ENCODE measurements around the gene ATP6V1B1. TPM values are rescaled to one million over a fixed set of nuclear protein-coding genes. Genes with fewer than 3 reads are reported as not detected.

ATP6V1B1 gene
- total RNA-seq, 1 experiment from 2014 or later, result not detected

DNA sequence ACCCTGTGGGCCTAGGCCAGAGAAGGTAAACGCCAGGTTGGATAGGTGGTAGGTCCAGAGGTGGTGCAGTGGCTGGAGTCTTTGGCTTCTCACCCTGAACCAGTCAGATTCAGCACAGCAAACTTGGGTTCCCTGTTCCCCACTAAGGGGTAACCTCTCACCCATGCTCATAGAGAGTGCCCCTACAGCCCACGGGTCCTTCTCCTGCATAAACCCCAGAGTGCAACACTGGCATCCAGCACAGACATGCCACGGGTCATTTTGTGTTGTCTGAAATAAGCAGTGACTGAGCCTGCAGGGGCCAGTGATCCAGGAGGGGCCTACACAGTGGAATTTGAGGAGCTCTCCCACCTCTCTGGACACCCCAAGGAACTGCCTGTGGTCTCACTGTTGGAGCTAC lies 40.5 kb upstream of the ATP6V1B1 start:
- POLR2A ChIA-PET, result no interaction called here
- peaks cover 50% of the 10 kb centered on the region for H3K4me1 Mint-ChIP-seq

DNA sequence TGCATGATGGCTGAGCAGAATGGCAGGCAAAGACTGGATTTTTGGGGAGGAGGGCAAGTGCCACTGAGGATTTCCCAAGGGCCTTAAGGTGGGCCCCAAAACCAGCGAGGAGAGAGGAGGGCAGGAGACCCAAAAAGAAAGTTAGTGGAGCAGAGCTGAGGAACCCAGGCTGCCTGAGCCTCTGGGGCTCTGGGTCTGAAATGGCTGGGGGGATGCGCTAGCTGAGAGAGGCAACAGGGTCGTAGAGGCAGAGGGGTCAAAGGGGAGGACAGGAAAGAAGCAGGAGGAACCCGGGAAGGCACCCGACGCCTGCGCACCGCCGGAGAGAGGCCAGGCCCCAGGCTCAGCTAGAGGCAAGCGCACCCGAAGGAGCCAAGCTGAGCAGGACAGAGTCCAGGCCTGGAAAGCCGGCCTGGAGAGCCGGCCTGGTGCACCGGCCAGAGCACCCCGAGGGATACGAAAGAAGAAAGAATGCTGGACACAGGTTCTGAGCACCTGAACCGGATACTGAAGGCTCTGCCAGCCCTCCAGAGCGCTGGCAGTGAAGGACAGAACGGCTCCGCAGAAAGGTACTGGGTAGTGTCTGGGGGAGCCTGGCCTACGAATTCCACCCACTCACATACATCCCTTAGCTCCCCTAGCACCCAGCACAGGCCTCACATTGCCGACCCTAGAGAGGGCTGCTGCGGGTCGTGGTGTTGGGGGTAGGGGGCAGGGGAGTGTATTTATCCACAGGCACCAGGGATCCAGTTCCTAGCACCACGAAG lies 39.5 kb upstream of the ATP6V1B1 start:
- ATAC-seq (no peak), DNase-seq (ENCODE audit: low spot score) (no peak)
- H3K9me3 Mint-ChIP-seq, result no peaks in the 10 kb centered on the region
- CTCF ChIA-PET, result interaction anchor here (1.0 to 1.2 kb wide), 4 partner anchors 32 to 88 kb away, joined by 3 to 4 read pairs (median 4); no protein-coding TSS in a partner anchor
- H3K36me3 Mint-ChIP-seq, result no peaks in the 10 kb centered on the region
- H3K27ac Mint-ChIP-seq, result no peak overlapping the region
- no peak for TF ChIP-seq ESRRA (CRISPR knock-in tag; IDR thresholded peaks at IDR 0.05; ENCODE audit: borderline replicate concordance)
- TF ChIP-seq, protein P1, sequence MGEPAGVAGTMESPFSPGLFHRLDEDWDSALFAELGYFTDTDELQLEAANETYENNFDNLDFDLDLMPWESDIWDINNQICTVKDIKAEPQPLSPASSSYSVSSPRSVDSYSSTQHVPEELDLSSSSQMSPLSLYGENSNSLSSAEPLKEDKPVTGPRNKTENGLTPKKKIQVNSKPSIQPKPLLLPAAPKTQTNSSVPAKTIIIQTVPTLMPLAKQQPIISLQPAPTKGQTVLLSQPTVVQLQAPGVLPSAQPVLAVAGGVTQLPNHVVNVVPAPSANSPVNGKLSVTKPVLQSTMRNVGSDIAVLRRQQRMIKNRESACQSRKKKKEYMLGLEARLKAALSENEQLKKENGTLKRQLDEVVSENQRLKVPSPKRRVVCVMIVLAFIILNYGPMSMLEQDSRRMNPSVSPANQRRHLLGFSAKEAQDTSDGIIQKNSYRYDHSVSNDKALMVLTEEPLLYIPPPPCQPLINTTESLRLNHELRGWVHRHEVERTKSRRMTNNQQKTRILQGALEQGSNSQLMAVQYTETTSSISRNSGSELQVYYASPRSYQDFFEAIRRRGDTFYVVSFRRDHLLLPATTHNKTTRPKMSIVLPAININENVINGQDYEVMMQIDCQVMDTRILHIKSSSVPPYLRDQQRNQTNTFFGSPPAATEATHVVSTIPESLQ (CRISPR knock-in tag; IDR thresholded peaks at IDR 0.05), result no peak
- TF ChIP-seq, protein P2, sequence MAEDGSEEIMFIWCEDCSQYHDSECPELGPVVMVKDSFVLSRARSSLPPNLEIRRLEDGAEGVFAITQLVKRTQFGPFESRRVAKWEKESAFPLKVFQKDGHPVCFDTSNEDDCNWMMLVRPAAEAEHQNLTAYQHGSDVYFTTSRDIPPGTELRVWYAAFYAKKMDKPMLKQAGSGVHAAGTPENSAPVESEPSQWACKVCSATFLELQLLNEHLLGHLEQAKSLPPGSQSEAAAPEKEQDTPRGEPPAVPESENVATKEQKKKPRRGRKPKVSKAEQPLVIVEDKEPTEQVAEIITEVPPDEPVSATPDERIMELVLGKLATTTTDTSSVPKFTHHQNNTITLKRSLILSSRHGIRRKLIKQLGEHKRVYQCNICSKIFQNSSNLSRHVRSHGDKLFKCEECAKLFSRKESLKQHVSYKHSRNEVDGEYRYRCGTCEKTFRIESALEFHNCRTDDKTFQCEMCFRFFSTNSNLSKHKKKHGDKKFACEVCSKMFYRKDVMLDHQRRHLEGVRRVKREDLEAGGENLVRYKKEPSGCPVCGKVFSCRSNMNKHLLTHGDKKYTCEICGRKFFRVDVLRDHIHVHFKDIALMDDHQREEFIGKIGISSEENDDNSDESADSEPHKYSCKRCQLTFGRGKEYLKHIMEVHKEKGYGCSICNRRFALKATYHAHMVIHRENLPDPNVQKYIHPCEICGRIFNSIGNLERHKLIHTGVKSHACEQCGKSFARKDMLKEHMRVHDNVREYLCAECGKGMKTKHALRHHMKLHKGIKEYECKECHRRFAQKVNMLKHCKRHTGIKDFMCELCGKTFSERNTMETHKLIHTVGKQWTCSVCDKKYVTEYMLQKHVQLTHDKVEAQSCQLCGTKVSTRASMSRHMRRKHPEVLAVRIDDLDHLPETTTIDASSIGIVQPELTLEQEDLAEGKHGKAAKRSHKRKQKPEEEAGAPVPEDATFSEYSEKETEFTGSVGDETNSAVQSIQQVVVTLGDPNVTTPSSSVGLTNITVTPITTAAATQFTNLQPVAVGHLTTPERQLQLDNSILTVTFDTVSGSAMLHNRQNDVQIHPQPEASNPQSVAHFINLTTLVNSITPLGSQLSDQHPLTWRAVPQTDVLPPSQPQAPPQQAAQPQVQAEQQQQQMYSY (CRISPR knock-in tag; IDR thresholded peaks at IDR 0.05), result no peak
- H3K4me1 Mint-ChIP-seq, result peaks cover 53% of the 10 kb centered on the region
- POLR2A ChIA-PET, result interaction anchor here (0.5 to 1.3 kb wide), 2 partner anchors 8 to 188 kb away, joined by 3 to 4 read pairs; no protein-coding TSS in a partner anchor
- H3K4me3 Mint-ChIP-seq, result no peak overlapping the region
- H3K27me3 Mint-ChIP-seq (ENCODE audit: low read depth), result peaks cover 100% of the 10 kb centered on the region

More for the DNA sequence above, 40.5 kb upstream of the ATP6V1B1 start:
- Mint-ChIP-seq H3K27me3 (ENCODE audit: low read depth) (peaks cover 100% of the 10 kb centered on the region), H3K36me3 (no peaks in the 10 kb centered on the region), H3K27ac (no peak overlapping the region), H3K4me3 (no peak overlapping the region), H3K9me3 (no peaks in the 10 kb centered on the region)
- CTCF ChIA-PET, result interaction anchor here (1.0 to 1.3 kb wide), 4 partner anchors 23 to 65 kb away, joined by 3 to 6 read pairs (median 4); no protein-coding TSS in a partner anchor
- DNase-seq (ENCODE audit: low spot score), result no peak
- TF ChIP-seq, protein P3, sequence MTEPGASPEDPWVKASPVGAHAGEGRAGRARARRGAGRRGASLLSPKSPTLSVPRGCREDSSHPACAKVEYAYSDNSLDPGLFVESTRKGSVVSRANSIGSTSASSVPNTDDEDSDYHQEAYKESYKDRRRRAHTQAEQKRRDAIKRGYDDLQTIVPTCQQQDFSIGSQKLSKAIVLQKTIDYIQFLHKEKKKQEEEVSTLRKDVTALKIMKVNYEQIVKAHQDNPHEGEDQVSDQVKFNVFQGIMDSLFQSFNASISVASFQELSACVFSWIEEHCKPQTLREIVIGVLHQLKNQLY (CRISPR knock-in tag; IDR thresholded peaks at IDR 0.05), result no peak
- TF ChIP-seq, protein P4, sequence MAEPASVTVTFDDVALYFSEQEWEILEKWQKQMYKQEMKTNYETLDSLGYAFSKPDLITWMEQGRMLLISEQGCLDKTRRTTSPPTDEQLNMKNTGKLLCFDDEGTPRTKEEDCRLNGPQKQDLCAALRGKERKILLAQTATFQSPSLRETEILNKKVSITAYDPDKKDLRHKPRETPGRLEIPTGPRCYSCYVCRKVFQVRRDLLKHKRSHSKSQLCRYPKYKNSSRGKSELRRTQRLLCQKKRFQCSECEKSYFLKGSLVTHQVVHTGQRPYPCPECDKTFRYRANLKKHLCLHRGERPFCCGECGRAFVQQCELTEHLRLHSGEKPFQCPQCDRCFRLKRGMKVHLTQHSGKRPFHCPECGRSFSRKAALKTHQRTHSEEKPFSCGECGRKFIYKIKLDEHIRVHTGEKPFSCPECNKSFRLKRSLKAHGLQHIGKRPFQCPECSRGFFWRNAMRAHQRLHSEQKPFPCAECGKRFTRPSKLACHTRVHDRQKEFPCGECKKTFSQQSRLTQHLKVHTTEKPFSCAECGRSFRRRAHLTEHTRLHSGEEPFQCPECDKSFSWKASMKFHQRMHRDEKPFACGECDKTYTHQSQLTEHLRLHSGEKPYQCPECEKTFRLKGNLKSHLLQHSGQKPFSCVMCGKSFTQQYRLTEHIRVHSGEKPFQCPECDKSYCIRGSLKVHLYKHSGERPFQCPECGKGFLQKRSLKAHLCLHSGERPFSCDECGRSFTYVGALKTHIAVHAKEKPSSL (CRISPR knock-in tag; conservative IDR thresholded peaks at IDR 0.05), result no peak
- no peak for TF ChIP-seq ZNF263 (CRISPR knock-in tag; IDR thresholded peaks at IDR 0.05; ENCODE audit: low read depth)
- TF ChIP-seq CBFB (CRISPR knock-in tag; IDR thresholded peaks at IDR 0.05; ENCODE audit: low read depth), result no peak
- TF ChIP-seq, protein P5, sequence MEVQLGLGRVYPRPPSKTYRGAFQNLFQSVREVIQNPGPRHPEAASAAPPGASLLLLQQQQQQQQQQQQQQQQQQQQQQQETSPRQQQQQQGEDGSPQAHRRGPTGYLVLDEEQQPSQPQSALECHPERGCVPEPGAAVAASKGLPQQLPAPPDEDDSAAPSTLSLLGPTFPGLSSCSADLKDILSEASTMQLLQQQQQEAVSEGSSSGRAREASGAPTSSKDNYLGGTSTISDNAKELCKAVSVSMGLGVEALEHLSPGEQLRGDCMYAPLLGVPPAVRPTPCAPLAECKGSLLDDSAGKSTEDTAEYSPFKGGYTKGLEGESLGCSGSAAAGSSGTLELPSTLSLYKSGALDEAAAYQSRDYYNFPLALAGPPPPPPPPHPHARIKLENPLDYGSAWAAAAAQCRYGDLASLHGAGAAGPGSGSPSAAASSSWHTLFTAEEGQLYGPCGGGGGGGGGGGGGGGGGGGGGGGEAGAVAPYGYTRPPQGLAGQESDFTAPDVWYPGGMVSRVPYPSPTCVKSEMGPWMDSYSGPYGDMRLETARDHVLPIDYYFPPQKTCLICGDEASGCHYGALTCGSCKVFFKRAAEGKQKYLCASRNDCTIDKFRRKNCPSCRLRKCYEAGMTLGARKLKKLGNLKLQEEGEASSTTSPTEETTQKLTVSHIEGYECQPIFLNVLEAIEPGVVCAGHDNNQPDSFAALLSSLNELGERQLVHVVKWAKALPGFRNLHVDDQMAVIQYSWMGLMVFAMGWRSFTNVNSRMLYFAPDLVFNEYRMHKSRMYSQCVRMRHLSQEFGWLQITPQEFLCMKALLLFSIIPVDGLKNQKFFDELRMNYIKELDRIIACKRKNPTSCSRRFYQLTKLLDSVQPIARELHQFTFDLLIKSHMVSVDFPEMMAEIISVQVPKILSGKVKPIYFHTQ (CRISPR knock-in tag; IDR thresholded peaks at IDR 0.05), result no peak
- TF ChIP-seq, protein P1 (CRISPR knock-in tag; IDR thresholded peaks at IDR 0.05), result no peak
- TF ChIP-seq, protein P6, sequence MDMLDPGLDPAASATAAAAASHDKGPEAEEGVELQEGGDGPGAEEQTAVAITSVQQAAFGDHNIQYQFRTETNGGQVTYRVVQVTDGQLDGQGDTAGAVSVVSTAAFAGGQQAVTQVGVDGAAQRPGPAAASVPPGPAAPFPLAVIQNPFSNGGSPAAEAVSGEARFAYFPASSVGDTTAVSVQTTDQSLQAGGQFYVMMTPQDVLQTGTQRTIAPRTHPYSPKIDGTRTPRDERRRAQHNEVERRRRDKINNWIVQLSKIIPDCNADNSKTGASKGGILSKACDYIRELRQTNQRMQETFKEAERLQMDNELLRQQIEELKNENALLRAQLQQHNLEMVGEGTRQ (CRISPR knock-in tag; IDR thresholded peaks at IDR 0.05), result no peak
- no peak for TF ChIP-seq ZNF138 (CRISPR knock-in tag; conservative IDR thresholded peaks at IDR 0.05)
- TF ChIP-seq ZNF396 (CRISPR knock-in tag; IDR thresholded peaks at IDR 0.05; ENCODE audit: borderline replicate concordance), result no peak
- TF ChIP-seq FOXP1 (CRISPR knock-in tag; IDR thresholded peaks at IDR 0.05; ENCODE audit: borderline replicate concordance), result no peak
- ATAC-seq, result no peak
